ENCODE results near the gene CACNA1D.
"Not testable (repeated sequence)": the region's sequence is repeated elsewhere in the genome, so short reads cannot be mapped to it uniquely, and the experiment has no call there.

The CACNA1D gene

DNA sequence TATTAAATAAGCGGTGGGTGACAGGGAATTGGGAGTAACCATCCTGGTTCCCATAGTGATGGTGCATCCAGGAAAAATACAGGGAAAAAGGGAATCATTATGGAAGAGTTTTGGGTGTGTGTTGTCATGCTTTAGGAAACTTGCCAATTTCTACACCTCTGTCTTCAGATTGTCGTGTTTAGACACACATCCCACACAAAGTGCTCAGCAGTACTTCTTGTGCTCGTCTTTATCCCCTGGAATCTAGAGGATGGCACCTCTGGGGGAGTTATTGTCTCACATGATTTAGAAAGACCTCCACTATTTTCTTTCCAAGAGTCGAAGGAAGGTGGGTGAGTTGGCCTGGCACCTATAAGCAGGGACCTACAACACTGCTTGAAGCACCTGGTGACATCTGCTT lies 35.8 kb downstream of the CACNA1D start:
- no peak for DNase-seq

DNA sequence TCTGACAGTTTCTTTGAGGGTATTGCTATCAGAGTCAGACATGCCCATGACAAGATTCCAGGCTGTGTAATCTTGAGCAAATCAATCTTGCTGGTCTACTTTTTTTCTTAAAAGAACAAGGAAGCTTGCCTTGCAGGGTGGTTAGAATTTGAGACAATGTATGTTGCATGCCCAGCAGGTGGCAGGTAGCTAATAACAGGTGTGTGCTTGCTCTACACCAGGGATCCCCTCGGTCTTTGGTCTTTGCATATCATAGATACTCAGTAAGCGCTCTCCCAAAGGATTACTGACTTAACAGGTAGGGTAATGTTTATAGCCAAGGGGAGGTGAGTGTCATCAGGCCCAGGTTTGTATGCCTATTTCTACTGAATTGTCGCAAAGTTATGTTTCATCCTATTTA lies 37.3 kb downstream of the CACNA1D start:
- DNase-seq = no peak

DNA sequence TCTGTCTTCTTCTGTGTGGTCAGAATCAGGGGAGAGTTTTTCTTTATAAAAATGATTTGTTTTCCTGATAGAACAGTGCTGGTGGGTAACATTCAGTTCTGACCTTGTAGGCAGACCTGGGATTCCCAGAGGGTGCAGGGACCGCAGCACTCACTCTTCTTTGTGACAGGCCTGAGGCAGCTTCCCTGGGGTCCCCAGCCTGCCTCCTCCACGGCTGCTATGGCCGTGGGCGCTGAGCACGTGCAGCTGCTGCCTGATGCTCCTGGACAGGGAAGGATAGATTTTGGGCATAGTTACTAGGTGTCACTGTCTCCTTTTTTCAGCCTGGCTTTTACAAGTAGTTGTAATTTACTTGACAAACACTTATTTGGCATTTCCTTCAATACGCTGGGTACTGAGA lies 39.1 kb downstream of the CACNA1D start:
- no peak for DNase-seq

DNA sequence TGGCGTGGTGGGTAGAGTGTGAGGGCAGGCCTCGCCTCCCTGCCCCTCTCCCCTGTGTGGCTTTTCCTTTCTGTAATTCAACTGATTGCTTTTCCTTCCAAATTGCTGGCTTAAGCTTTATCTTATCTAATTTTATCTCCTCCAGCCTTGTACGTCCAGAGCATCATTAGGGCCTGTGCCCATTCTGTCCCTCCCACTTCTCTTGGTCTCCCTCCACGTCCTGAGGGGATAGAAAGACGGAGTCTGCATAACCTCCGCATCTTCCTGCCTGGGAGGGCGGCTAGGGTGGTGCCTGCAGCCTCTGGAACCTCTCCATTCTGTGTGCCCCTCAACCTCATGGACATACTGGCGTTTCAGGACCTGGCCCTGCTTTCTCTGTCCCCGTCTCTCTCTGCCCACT lies 39.8 kb downstream of the CACNA1D start:
- no peak for DNase-seq

DNA sequence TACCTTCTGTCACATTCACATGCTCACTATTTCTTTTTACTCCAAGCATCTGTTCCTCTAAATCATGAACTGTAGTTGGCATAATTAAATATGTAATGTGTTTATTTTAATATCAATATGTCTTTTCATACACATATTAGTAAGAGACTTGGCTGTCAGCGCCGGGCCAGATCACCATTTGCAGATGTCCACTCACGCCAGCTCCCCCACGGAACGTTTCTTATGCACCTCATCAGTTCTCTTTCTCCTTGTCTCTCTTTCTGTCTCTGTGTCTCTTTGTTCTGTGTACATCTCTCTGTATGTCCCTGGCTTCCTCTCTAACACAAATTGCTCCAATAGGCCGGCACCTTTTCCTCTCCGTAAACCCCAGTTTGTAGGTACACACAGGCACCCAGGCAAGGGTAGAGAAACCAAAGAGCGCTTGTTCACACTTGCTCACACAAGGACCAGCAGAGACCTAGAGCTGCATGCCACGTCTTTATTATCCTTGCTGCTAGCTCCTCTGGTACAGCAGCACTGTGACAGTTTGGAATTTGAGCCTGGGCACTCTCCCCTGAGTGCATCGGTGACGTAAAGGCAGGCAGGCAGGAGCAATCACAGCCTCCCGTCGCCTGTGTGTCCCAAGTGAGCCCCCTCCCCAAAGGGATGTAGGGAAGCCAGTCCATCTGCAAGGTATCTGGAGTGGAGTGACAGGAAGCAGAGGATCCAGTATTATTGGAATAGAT lies 40.4 kb downstream of the CACNA1D start:
- no peak for DNase-seq

DNA sequence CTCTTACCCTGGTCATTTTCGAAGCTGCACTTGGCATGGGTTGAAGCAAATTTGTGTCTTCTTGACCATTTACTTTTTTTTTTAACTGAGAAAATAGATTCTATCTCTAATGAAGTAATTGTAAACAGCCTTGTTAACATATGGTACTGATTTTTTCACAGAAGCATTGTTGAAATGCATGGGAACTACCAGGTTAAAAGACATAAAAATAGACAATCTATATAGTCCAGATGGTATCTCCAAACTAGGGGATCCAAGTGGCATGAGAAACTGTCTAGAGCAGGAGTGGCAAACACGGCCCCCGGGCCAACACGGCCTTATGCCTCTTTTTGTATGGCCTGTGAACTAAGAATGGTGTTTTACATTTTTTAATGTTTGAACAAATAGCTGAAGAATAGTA lies 41.9 kb downstream of the CACNA1D start:
- DNase-seq = no peak

DNA sequence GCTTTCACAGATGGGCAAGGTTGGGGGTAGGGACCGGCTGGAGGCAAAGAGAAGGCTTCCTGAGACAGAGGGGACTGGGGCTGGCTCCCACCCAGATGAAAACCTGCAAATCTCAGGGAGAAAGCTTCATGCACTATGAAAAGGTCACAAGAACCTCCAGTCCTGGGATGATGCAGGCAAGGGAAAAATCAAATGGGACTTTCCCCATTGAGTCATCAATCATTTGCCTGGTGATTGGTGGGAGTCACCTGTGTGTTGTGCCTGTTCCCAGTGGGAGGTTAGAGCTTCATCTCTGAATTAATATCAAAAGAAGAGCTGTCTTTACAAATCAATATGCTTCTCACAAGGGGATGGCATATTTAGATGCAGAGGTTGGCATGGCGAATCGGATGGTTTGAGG lies 49.9 kb downstream of the CACNA1D start:
- DNase-seq = no peak

DNA sequence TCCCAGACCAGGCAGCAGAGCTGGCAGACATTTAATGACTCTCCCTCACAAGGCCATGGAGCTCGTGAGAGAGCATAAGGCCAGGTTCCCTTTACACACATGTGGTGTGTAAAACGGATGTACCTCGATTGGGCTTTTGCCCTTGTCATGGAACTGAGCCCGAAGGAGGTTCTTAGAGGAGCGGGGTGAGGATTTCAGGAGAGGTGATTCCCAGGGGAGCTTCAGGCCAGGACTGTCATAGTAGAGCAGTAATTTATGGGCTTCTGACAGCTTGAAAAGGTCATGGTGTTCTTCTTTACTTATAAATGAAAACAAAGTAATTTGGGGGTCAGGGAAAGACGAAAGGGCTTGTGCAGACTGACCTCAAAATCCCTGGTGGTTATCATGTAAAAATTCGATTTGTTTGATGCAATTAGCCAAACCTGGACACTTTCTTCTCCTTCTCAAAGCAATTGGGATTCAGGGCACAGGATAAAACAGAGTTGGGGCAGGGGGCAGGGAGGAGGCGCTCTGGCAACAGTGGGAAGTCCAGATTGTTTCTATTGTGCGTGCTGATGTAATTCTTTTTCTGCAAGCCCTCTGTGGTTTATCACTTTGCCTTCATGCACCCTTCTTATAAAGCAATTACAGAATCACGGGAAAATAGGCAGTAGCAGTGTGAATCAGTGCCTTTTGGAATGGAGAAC lies 51.0 kb downstream of the CACNA1D start:
- no peak for DNase-seq

DNA sequence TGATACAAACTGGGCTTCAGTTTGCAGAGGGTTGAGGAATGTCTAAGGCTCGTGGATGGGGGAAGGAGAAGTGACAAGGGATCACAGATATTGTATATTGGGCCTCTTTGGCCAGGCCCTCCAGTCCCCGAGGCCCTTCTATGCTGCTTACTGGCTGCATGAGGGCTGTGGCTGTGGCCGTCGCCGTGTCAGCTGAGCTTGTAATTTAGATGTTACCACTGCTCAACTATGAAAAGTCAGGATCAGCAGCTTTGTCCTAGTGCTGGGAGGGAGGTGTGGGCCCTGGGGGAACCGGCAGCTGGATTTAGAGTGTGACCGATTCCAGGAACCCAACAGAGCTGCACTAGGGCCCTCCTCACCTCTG lies 51.6 kb downstream of the CACNA1D start:
- DNase-seq = no peak

DNA sequence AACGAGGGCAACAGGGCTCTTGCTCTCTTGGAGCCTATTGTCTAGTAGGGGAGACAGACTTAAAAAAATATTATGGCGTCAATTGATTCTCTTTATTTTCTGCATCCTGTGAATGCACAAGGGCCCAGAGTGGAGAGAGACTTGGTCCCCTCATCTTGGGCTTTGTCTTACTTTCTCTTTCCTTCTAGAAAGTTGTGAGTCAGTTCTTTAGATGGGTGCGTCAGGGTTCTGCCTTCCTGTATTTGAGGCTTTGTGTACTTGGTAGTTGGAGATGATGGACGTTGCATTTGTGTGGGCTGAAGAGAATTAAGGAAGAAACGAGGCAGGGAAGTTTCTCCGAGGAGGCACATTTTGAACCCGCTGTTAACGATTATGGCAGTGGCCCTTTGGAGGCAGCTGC lies 52.9 kb downstream of the CACNA1D start:
- DNase-seq = no peak

DNA sequence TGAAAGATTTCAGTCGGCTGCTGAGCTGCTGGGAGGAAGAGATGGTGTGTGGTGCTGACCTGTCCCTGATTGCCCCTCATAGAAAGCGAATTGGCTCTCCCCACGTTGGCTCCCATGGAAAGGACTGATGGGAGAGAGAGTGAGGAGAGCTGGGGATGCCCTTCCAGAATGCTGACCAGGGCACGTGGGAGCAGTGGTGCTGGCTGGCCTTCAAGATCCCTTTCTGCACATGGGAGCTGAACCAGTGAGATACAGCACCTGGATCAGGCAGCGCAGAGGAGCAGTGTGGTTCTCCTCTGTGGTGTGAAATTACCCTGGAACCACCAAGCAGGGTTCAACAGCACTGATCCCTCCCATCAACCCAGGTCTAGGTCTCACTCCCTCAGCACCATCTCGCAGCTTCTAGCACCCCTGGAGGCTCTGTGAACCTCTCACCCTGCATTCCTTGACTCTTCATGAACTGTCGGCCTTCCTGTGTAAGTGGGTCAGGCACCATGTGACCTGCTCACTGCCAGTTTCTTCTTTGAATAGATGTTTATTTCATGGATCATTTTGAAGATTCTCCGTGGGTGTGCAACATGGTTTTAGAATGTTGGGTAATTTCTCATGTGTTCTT lies 55.7 kb downstream of the CACNA1D start:
- no peak for DNase-seq

DNA sequence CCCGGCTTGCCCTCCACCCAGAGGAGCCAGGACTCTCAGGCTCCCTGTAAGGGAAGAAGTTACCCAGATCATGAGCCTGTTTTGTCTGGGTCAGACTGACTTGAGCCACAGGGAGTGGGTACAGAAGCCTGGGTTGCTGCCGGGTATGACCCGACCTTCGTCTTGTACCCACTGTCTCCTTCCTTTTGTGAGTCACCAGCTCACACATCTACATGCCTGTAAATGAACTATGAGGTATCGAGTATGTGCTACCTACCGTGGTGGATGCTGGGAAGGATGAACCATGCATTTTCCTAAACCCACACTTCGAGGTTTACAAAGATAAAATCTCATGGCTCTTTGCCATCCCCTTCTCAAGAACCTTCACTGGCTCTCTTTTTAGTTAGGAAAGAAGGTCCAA lies 56.9 kb downstream of the CACNA1D start:
- DNase-seq = peak; percentile 5

DNA sequence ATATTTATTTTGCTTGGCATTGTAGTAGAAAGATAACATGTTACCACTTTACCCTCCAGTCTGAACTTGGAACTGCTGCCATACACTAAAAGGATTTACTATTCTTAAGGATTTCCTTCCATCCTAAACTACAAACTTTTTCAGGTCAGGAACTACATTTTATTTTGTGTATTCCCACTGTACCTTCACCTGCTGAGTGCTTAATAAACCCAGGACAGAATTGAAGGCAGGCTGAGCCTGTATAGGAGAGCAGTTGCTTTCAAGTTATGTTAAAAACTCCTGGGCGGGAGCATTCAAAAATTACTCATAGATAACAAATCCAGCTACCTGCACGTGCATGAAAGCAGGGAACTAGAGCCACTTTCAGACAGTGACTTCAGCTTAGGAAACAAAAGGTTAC lies 58.3 kb downstream of the CACNA1D start:
- DNase-seq = no peak

DNA sequence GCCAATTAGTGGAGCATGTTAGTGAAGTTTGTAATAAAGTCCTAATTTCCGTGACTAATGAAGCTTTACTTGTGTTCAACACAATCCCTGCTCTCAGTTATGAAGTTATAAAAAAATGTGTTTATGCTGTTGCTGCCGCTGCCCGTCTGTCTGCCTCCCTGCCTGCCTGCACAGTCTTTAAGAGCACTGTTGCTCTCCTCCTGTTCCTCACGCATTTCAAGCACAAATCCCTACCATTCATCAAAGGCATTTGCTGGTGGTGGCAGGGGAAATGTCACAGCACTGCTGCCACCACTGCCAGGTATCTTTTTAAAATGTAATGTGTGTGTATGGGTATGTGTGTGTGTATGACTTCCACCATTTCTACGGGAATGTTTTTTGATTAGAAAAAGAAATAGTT lies 58.8 kb downstream of the CACNA1D start:
- DNase-seq = no peak

DNA sequence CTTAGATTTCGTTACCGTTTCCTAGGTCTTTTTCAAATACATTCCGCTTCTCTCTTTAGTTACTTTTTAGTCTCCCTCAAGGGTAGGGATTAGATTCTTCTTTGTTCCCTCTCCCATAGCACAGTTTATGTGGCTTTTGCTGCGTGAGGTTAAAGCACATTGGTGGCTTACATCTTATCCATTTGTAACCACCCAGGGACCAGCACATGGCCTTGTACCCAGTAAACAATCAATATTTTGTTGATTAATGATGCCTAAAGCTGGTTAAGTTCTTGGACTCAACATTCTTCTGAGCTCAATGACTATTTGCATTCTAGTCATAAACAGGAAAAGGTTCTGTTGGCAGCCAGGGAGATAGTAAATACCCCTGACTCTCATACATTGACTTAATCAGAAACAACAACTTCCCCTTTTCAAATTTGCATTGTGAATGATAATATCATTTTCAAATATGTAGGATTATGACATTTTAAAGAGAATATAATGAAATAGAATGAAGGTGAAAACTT lies 60.2 kb downstream of the CACNA1D start:
- DNase-seq = no peak

DNA sequence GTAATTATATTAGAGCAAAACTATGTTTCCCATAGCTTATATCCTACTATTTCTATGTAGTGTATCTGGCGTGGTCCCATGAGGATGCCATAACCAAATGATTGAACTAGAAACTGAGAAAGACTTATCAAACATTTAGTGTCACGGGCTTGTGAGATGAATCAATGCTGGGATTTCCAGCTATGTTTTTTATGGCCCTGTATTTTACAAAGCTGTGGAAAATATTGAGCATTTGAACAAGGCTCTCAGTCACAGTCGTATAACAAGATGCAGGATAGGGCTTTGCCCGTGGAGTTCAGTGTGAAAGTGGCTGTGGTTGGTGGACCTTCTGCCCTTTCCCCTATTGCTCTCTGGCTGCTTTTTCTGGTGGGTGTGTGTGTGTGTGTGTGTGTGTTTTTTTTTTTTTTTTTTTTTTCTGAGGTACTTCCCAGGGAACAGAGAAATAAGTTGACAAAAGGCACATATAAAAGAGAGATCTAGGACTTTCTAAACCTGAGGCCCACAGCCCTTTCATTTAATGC lies 60.7 kb downstream of the CACNA1D start:
- peak; percentile 62 for DNase-seq

DNA sequence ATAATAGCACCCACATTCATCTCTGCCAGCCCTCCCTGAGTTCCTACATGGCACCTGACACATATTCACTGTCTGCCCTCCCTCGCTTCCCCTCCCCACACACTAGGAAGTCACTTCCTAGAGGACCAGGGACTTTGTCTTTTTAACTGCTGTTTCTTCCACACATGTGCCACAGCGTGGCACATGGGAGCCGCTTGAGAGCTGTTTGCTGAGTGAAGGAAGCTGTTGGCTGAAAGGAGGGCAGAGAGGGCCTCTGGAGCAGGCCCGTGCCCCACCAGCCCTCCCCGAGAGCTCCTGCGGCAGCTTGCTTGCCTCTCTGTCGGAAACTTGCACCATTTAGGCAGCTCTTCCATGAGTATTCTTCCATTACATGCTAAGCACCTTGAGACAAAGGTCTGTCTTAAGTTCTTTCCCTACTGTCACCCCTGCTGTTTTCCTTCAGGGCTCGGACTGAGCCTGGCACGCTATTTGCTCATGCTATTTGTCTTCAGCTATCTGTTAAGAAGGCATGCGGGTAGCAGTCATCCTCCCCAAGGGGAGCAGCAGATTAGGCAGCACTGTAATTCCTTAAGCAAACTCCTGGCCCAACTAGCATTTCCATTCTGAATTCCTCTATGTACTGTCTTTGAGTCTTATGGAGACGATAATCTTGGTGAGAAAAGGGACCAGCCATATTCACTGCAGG lies 72.2 kb downstream of the CACNA1D start:
- DNase-seq = no peak

DNA sequence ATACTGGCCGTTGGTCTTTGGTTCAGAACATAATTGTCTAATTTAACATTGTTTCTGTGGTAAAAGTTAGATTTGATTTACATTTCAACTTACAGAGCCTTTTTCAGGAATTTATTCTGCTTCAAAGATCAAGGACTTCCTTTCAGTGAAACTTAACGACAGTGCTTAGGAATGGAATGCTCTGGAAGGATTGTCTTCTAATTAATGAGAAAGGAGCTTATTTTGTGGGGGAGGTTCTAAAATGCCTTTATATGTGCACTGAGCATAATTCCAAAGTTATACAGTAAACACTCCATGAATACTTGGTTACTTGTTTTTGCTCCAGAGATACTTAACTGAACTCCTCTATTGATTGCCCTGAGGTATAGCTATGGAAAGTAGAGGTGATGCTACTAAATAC lies 75.7 kb downstream of the CACNA1D start:
- no peak for DNase-seq

DNA sequence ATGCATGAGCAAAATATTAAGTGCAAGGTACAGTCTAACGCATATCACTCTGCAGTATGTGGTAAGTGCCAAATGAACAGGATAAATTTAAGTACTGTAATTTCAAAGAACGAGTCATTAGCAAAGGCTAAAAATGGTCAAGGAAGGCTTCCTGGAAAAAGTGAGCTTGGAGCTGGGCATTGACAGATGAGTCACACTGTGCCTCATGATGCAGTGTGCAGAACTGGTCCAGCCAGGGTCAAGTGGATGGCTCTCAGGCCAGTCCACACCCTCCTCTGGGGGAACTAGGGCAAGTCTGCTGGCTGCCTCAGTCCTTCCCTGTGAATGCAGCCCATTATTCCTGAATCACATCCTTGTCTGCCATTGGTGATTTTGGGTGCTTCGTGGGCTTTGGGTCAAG lies 76.3 kb downstream of the CACNA1D start:
- DNase-seq = no peak

DNA sequence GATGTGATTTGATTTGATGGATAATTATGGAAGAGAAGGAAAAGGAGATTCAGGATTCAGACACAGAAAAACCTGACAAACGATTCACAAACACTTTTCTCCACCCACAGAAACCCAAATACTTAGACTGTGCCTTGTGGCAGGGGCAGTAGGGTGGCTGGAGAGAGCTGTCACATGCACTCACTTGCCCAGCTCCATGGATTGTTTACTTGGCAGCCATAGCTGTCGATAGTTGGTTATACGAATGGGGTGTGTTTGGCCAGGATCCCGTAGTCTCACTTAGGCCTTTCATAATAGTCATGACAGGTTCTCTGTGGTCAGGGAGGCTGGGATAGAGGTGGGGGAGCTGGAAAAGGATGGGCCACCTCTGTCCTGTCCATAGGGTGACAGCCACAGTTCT lies 76.9 kb downstream of the CACNA1D start:
- DNase-seq = no peak

DNA sequence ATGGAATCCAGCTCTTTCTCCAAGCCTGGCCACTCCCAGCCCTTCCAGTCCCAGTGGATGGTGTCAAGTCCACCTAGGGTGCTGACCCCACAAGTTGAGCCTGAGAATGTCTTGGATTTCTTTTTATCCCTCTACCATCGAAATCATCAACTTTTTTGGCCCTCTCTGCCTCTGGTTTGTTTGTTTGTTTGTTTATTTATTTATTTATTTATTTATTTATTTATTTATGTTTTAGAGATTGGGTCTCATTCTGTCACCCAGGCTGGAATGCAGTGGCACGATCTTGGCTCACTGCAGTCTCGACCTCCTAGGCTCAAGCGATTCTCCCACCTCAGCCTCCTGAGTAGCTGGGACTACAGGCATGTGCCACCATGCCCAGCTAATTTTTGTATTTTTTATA lies 77.8 kb downstream of the CACNA1D start:
- DNase-seq = not testable (repeated sequence)

DNA sequence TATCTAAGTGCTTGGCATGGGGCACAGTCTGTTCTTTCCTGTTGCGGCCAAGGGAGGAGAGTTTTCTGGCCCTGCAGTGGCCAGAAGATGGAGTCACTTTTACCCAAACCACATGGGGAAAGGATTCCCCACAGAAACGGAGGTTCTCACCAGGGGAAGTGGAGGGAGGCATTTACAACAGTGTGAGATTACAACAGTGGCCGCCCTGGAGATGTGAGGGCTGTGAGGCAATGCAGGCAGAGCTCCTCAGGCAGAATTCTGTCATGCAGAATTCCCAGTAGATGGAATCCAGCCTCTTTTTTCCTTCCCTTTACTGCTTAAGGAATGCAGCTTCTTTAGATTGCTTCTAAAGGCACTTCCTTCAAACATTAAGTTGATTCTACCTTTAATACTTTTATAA lies 83.1 kb downstream of the CACNA1D start:
- no peak for DNase-seq

DNA sequence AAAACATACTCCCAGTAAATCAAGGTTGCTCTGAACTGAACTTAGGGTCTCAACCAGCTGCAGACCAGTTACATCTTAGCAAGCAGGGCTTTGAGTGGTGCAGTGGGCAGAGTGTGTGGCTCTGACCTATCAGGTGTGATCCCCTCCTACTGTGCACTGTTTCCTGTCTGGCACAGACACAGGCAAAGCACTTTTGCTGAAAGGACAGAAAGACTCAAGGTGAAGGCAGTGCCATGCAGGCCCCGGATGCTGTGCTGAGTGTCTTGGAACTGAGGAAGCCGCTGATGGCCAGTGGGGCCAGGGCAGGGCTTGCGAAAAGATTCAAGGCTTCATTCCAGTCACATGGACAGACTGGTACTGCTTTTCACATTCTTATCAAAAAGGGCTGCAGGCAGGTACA lies 85.2 kb downstream of the CACNA1D start:
- DNase-seq = no peak

DNA sequence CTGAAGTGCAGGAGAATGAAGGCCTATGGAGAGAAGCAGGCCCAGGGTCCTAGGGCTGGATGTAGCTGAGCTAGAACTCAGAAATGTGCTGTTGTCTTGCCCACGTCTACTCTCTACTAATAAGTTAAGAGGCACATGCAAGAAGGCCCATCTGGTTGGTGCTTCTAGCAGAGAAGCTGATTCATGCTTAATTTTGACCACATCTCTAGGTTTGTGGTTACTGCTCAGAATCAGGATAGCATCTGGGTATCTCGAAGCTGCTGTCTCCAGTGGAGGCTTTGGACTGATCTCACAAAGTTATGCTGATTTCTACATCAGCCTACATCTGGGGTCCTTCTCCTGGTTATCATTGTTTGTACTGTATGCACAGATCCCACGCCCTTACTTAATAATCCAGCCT lies 87.3 kb downstream of the CACNA1D start:
- no peak for DNase-seq
